WI38 (cell line): ENCODE measurements around the gene EXOC4.
"Not testable (repeated sequence)": the region's sequence is repeated elsewhere in the genome, so short reads cannot be mapped to it uniquely, and the experiment has no call there.

Experiments
- H3K4me3 ChIP-seq: 2 replicates; pipeline ENCODE4 v1.5.1; 2011; ENCODE audit warnings: low read depth, mild to moderate bottlenecking, control low read depth, low read length
- CTCF ChIP-seq: IDR thresholded peaks from 2 replicates; pipeline ENCODE4 v1.5.1; 2012; ENCODE audit warnings: low read depth, mild to moderate bottlenecking, control low read depth, low read length

The EXOC4 gene

GRCh38 chr7:133987582-133987981 is 734.7 kb downstream of the EXOC4 start:
- H3K4me3 ChIP-seq: no peak overlapping the region
- TF ChIP-seq CTCF: no peak

- H3K4me3 ChIP-seq: no peak overlapping the region
- TF ChIP-seq CTCF: no peak
Observed at GRCh38 chr7:133993547-133993946, 740.7 kb downstream of the EXOC4 start.

- not testable (repeated sequence) for H3K4me3 ChIP-seq
Observed at GRCh38 chr7:133994100-133994499, 741.2 kb downstream of the EXOC4 start.

- no peak for TF ChIP-seq CTCF
- no peak overlapping the region for H3K4me3 ChIP-seq
Observed at GRCh38 chr7:133997463-133997862, 744.6 kb downstream of the EXOC4 start.

- TF ChIP-seq CTCF: no peak
- H3K4me3 ChIP-seq: no peak overlapping the region
Observed at GRCh38 chr7:133999178-133999577, 746.3 kb downstream of the EXOC4 start.

GRCh38 chr7:134004829-134005505 is 752.1 kb downstream of the EXOC4 start:
- TF ChIP-seq CTCF: no peak
- no peak overlapping the region for H3K4me3 ChIP-seq

- TF ChIP-seq CTCF: no peak
- H3K4me3 ChIP-seq: no peak overlapping the region
Observed at GRCh38 chr7:134009314-134010110, 756.6 kb downstream of the EXOC4 start.

GRCh38 chr7:134013249-134013648 is 760.4 kb downstream of the EXOC4 start:
- H3K4me3 ChIP-seq: no peak overlapping the region
- TF ChIP-seq CTCF: no peak
